ENCODE data around the gene GPR153. TPM values are rescaled to one million over a fixed set of nuclear protein-coding genes. Genes with fewer than 3 reads are reported as not detected.
A peak's percentile ranks its signal among the peaks of the same experiment; 100 is the strongest.

GPR153 gene
- polyA plus RNA-seq, 3 donors, result 0.04 to 0.69 TPM; not detected in 1

DNA sequence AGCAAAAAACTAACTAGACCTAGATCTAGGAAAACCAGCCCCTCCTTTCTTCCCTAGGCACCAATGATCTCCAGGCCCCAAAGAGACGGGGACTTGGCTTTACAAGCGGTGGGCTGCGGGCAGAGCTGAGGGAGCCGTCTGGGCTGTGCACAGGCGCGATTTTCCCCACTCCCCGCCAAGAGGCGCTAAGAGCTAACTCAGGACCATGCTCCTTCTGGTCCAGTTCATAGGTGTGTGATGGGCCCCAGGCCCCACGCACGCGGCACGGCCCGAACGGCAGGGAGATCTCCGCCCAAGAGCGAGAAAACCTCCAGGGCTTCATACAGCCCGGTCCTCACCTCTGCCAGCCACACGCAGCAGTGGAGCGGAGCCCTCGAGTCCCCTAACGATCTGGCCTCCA lies 7.5 kb upstream of the GPR153 start:
- H3K4me1 ChIP-seq (ENCODE audit: control insufficient read depth in 1 of 2, insufficient read depth in 2 of 2, low read length in 2 of 2), result no peaks in the 10 kb centered on the region
- H3K4me1 Mint-ChIP-seq, result no peaks in the 10 kb centered on the region
- H3K9me3 ChIP-seq (replicated peaks in 1 of 2; ENCODE audit: control insufficient read depth in 1 of 2, insufficient read depth in 1 of 2, low read length in 2 of 2), result no peaks in the 10 kb centered on the region
- H3K27ac ChIP-seq (ENCODE audit: low read depth in 1 of 2, low read length in 2 of 2), result no peak overlapping the region
- 92% methylated on average over 18 of the region's 21 CpGs for WGBS (ENCODE audit: insufficient coverage)
- H3K79me2 ChIP-seq (ENCODE audit: insufficient read depth, low read length), result no peaks in the 10 kb centered on the region
- TF ChIP-seq, protein P1, sequence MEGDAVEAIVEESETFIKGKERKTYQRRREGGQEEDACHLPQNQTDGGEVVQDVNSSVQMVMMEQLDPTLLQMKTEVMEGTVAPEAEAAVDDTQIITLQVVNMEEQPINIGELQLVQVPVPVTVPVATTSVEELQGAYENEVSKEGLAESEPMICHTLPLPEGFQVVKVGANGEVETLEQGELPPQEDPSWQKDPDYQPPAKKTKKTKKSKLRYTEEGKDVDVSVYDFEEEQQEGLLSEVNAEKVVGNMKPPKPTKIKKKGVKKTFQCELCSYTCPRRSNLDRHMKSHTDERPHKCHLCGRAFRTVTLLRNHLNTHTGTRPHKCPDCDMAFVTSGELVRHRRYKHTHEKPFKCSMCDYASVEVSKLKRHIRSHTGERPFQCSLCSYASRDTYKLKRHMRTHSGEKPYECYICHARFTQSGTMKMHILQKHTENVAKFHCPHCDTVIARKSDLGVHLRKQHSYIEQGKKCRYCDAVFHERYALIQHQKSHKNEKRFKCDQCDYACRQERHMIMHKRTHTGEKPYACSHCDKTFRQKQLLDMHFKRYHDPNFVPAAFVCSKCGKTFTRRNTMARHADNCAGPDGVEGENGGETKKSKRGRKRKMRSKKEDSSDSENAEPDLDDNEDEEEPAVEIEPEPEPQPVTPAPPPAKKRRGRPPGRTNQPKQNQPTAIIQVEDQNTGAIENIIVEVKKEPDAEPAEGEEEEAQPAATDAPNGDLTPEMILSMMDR (IDR thresholded peaks at IDR 0.05), result no peak
- no peak overlapping the region for H3K9ac ChIP-seq (ENCODE audit: insufficient read depth, low read length, poor library complexity, severe bottlenecking)
- no peaks in the 10 kb centered on the region for H3K27me3 ChIP-seq (ENCODE audit: control insufficient read depth in 2 of 2, insufficient read depth in 2 of 2, low read length in 2 of 2)
- no peaks in the 10 kb centered on the region for H3K36me3 Mint-ChIP-seq
- intact Hi-C loops (cut with micrococcal nuclease), result loop anchor here in 1 of 2 donors (5.0 kb wide), 1 partner anchor 51 kb away; no protein-coding TSS in a partner anchor
- no peak overlapping the region for H2AFZ ChIP-seq (ENCODE audit: insufficient read depth, low read depth, low read length, poor library complexity, severe bottlenecking)
- no peak overlapping the region for H3K27ac Mint-ChIP-seq
- no peak for DNase-seq
- no peaks in the 10 kb centered on the region for H4K20me1 ChIP-seq (ENCODE audit: insufficient read depth, low read length)
- peaks cover 0 to 4% (median 0%) of the 10 kb centered on the region in 3 donors for H3K27me3 Mint-ChIP-seq (ENCODE audit: low read depth in 3 of 3)
- H3K9me3 Mint-ChIP-seq, result no peaks in the 10 kb centered on the region
- no peak overlapping the region for H3K4me3 Mint-ChIP-seq
- no peaks in the 10 kb centered on the region for H3K36me3 ChIP-seq (replicated peaks in 1 of 2; ENCODE audit: control insufficient read depth in 1 of 2, insufficient read depth in 2 of 2, low read length in 2 of 2)
- H3K4me2 ChIP-seq (replicated peaks; ENCODE audit: extremely low read depth, low read length, poor library complexity, severe bottlenecking), result no peak overlapping the region
- H3K4me3 ChIP-seq (replicated peaks in 1 of 3; ENCODE audit: low read depth in 2 of 3, low read length in 3 of 3), result no peak overlapping the region

GRCh38 chr1:6267686-6268322 lies 6.9 kb upstream of the GPR153 start:
- Histone ChIP-seq H3K36me3 (replicated peaks in 1 of 2; ENCODE audit: control insufficient read depth in 1 of 2, insufficient read depth in 2 of 2, low read length in 2 of 2) (no peaks in the 10 kb centered on the region), H3K79me2 (ENCODE audit: insufficient read depth, low read length) (no peaks in the 10 kb centered on the region), H3K4me1 (ENCODE audit: control insufficient read depth in 1 of 2, insufficient read depth in 2 of 2, low read length in 2 of 2) (no peaks in the 10 kb centered on the region), H4K20me1 (ENCODE audit: insufficient read depth, low read length) (no peaks in the 10 kb centered on the region), H3K27me3 (ENCODE audit: control insufficient read depth in 2 of 2, insufficient read depth in 2 of 2, low read length in 2 of 2) (peaks cover 0 to 3% of the 10 kb centered on the region in 2 donors), H3K4me3 (replicated peaks in 1 of 3; ENCODE audit: low read depth in 2 of 3, low read length in 3 of 3) (no peak overlapping the region), H3K4me2 (replicated peaks; ENCODE audit: extremely low read depth, low read length, poor library complexity, severe bottlenecking) (no peak overlapping the region), H3K9ac (ENCODE audit: insufficient read depth, low read length, poor library complexity, severe bottlenecking) (no peak overlapping the region), H3K9me3 (replicated peaks in 1 of 2; ENCODE audit: control insufficient read depth in 1 of 2, insufficient read depth in 1 of 2, low read length in 2 of 2) (no peaks in the 10 kb centered on the region), H3K27ac (ENCODE audit: low read depth in 1 of 2, low read length in 2 of 2) (no peak overlapping the region), H2AFZ (ENCODE audit: insufficient read depth, low read depth, low read length, poor library complexity, severe bottlenecking) (no peak overlapping the region)
- DNase-seq, result no peak
- Mint-ChIP-seq H3K27me3 (ENCODE audit: low read depth in 3 of 3) (peaks cover 0 to 9% (median 0%) of the 10 kb centered on the region in 3 donors), H3K27ac (peak overlapping the region in 2 of 7 donors; percentile 12 to 29), H3K4me1 (no peaks in the 10 kb centered on the region), H3K36me3 (no peaks in the 10 kb centered on the region), H3K4me3 (no peak overlapping the region), H3K9me3 (no peaks in the 10 kb centered on the region)
- intact Hi-C loops (cut with micrococcal nuclease), result loop anchor here in 1 of 2 donors (5.0 kb wide), 1 partner anchor 51 kb away; no protein-coding TSS in a partner anchor
- TF ChIP-seq, protein P1 (IDR thresholded peaks at IDR 0.05), result no peak
- WGBS (ENCODE audit: insufficient coverage), result 91% methylated on average over 6 of the region's 12 CpGs

Data from CD14-positive monocyte (primary cell).